ENCODE measurements around the gene APLN.

The APLN gene

GRCh38 chrX:129700536-129700935, 45.8 kb upstream of the APLN start:
- H3K27me3 ChIP-seq (ENCODE audit: control insufficient read depth, low read length): no peaks in the 10 kb centered on the region
- H3K4me2 ChIP-seq (ENCODE audit: low read length): no peak overlapping the region
- H3K9me2 ChIP-seq (replicated peaks; ENCODE audit: control insufficient read depth, low read length): no peaks in the 10 kb centered on the region
- no peak for TF ChIP-seq EZH2phosphoT487 (IDR thresholded peaks at IDR 0.05; ENCODE audit: borderline replicate concordance, low read length)
- TF ChIP-seq CTCF (IDR thresholded peaks at IDR 0.05; ENCODE audit: low read depth, low read length, poor library complexity, severe bottlenecking): no peak
- H4K20me1 ChIP-seq (ENCODE audit: control insufficient read depth, insufficient read depth, low read depth, low read length): no peaks in the 10 kb centered on the region
- H3K79me2 ChIP-seq (ENCODE audit: control insufficient read depth, low read length): no peaks in the 10 kb centered on the region
- no peaks in the 10 kb centered on the region for H3K9me3 ChIP-seq (ENCODE audit: control insufficient read depth, insufficient read depth, low read length)
- H3K4me1 ChIP-seq (ENCODE audit: control insufficient read depth, low read length): no peaks in the 10 kb centered on the region
- no peak overlapping the region for H3K4me3 ChIP-seq (ENCODE audit: low read length)
- H3F3A ChIP-seq (ENCODE audit: control insufficient read depth, insufficient read depth): no peaks in the 10 kb centered on the region
- no peaks in the 10 kb centered on the region for H3K36me3 ChIP-seq (ENCODE audit: control insufficient read depth, low read length)
- H3K27ac ChIP-seq (ENCODE audit: low read depth, low read length): no peak overlapping the region

GRCh38 chrX:129698150-129698549, 43.4 kb upstream of the APLN start:
- no peaks in the 10 kb centered on the region for H3K9me2 ChIP-seq (replicated peaks; ENCODE audit: control insufficient read depth, low read length)
- H3K4me1 ChIP-seq (ENCODE audit: control insufficient read depth, low read length): no peaks in the 10 kb centered on the region
- no peaks in the 10 kb centered on the region for H3K36me3 ChIP-seq (ENCODE audit: control insufficient read depth, low read length)
- H3K9me3 ChIP-seq (ENCODE audit: control insufficient read depth, insufficient read depth, low read length): no peaks in the 10 kb centered on the region
- H3K27me3 ChIP-seq (ENCODE audit: control insufficient read depth, low read length): no peaks in the 10 kb centered on the region
- no peak for TF ChIP-seq EZH2phosphoT487 (IDR thresholded peaks at IDR 0.05; ENCODE audit: borderline replicate concordance, low read length)
- no peak for TF ChIP-seq CTCF (IDR thresholded peaks at IDR 0.05; ENCODE audit: low read depth, low read length, poor library complexity, severe bottlenecking)
- no peaks in the 10 kb centered on the region for H4K20me1 ChIP-seq (ENCODE audit: control insufficient read depth, insufficient read depth, low read depth, low read length)
- no peak overlapping the region for H3K4me3 ChIP-seq (ENCODE audit: low read length)
- no peaks in the 10 kb centered on the region for H3K79me2 ChIP-seq (ENCODE audit: control insufficient read depth, low read length)
- H3F3A ChIP-seq (ENCODE audit: control insufficient read depth, insufficient read depth): no peaks in the 10 kb centered on the region
- H3K4me2 ChIP-seq (ENCODE audit: low read length): no peak overlapping the region
- H3K27ac ChIP-seq (ENCODE audit: low read depth, low read length): no peak overlapping the region

GRCh38 chrX:129697204-129697829, 42.6 kb upstream of the APLN start:
- Histone ChIP-seq H3F3A (ENCODE audit: control insufficient read depth, insufficient read depth) (no peaks in the 10 kb centered on the region), H3K9me2 (replicated peaks; ENCODE audit: control insufficient read depth, low read length) (no peaks in the 10 kb centered on the region), H4K20me1 (ENCODE audit: control insufficient read depth, insufficient read depth, low read depth, low read length) (no peaks in the 10 kb centered on the region), H3K36me3 (ENCODE audit: control insufficient read depth, low read length) (no peaks in the 10 kb centered on the region), H3K27me3 (ENCODE audit: control insufficient read depth, low read length) (no peaks in the 10 kb centered on the region), H3K9me3 (ENCODE audit: control insufficient read depth, insufficient read depth, low read length) (no peaks in the 10 kb centered on the region), H3K79me2 (ENCODE audit: control insufficient read depth, low read length) (no peaks in the 10 kb centered on the region), H3K27ac (ENCODE audit: low read depth, low read length) (no peak overlapping the region), H3K4me3 (ENCODE audit: low read length) (no peak overlapping the region), H3K4me2 (ENCODE audit: low read length) (no peak overlapping the region), H3K4me1 (ENCODE audit: control insufficient read depth, low read length) (no peaks in the 10 kb centered on the region)
- TF ChIP-seq CTCF (IDR thresholded peaks at IDR 0.05; ENCODE audit: low read depth, low read length, poor library complexity, severe bottlenecking) (no peak), EZH2phosphoT487 (IDR thresholded peaks at IDR 0.05; ENCODE audit: borderline replicate concordance, low read length) (no peak)
